ENCODE results near the gene KCNIP1.

KCNIP1 gene

DNA sequence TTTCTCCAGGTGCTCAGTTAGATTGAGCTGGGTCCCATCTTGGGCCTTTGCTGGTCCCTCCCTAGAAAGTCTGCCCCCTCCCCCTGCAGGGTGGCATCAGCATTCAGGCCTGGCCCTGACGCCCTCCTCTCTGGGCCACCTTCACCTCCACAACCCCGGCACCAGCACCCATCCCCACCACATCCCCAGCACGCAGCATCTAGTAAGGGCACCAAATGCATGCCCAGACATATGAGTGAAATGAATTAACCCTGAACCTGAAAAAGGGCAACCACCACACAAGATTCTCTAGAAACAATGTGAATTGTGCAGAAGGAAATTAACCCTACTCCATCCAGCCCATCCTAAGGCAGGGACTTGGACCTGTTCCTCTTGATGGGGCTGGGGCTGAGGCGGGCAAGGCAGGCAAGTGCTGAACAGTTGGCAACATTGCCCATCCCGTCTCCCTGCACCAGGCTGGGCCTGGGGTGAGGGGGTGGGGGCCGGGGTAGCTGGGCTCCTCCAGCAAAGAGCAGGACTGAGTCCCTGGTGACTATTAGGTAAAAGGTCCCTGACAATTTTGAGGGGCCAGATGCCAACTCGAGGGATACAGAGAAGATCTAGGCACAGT lies 125.9 kb downstream of the KCNIP1 start:
- TF ChIP-seq, protein P1, sequence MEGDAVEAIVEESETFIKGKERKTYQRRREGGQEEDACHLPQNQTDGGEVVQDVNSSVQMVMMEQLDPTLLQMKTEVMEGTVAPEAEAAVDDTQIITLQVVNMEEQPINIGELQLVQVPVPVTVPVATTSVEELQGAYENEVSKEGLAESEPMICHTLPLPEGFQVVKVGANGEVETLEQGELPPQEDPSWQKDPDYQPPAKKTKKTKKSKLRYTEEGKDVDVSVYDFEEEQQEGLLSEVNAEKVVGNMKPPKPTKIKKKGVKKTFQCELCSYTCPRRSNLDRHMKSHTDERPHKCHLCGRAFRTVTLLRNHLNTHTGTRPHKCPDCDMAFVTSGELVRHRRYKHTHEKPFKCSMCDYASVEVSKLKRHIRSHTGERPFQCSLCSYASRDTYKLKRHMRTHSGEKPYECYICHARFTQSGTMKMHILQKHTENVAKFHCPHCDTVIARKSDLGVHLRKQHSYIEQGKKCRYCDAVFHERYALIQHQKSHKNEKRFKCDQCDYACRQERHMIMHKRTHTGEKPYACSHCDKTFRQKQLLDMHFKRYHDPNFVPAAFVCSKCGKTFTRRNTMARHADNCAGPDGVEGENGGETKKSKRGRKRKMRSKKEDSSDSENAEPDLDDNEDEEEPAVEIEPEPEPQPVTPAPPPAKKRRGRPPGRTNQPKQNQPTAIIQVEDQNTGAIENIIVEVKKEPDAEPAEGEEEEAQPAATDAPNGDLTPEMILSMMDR (IDR thresholded peaks at IDR 0.05; ENCODE audit: low read depth, low read length): no peak
- DNase-seq (ENCODE audit: extremely low read depth, low read depth): no peak

DNA sequence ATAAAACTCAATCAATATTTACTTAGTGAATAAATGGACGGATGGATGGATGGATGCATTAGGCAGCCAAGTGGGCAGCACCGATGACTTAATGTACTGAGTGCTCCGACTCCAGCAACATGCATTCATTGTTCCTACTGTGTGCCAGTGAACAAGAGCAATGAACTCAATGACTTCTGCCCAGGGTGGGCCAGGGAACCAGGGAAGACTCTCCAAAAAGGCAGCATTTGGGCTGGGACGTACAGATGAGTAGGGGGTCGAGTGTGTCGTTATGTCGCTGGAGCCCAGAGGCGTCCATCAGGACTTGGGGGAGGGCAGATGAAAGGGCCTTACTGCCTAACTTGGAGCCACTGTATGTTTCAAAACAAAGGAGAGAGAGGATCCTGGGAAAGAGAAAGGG lies 126.4 kb downstream of the KCNIP1 start:
- DNase-seq (ENCODE audit: extremely low read depth, low read depth): no peak
- TF ChIP-seq, protein P1 (IDR thresholded peaks at IDR 0.05; ENCODE audit: low read depth, low read length): no peak

DNA sequence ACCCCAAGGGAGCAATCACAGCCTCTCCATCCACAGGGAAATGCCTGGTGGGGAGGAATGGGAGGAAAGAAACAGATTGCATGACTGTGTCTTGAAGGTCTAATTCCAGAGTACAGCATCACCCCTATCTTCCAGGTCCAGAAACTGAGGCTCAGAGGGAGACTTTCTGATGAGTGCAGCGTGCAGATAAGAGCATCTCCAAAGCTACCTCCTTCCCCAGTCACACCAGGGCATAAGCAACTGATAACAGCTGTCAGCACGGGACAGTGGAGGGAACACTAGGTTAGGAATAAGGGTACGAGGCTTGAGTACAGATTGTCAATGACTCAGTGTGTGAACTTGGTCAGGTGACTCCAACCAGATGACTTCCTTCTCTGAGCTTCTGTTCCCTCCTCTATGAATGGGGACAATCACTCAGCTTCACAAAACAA lies 126.9 kb downstream of the KCNIP1 start:
- TF ChIP-seq, protein P1 (IDR thresholded peaks at IDR 0.05; ENCODE audit: low read depth, low read length): no peak

DNA sequence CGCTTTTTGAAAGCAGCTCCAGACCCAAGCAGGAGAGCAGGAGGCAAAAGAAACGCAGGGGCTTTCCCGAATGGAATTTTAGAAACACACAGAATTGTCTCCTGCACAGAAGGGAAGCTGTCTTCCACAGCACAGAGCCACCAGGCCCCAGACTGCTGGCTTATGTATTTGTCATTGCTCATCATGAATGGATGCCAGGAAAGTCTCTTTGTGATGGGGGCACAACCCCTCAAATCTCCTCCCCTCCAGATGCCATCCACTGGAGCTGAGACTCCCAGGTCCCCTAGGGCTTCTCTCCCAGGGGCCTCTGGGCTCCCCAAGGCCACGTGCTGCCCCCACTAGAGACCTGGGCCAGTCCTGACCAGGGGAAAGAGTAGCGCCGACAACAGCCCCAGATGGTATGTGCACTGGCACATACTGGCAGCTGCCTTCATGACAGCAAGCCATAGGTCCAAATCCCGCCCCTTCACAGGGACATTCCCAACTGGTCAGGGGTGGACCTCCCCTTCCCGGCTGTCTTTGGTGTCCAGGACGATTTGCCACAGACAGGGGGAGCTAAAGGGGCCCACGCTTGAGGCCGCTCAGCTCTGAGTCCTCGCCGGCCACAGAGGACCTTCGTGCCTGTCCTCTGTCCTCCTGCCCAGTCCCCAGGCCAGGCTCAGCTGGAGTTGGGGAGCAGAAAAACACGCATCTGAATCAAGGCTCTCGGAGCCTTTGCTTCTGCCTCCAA lies 127.8 kb downstream of the KCNIP1 start:
- DNase-seq (ENCODE audit: extremely low read depth, low read depth): no peak
- TF ChIP-seq, protein P1 (IDR thresholded peaks at IDR 0.05; ENCODE audit: low read depth, low read length): peak; percentile 18

More for the DNA sequence above, 126.9 kb downstream of the KCNIP1 start:
- no peak for DNase-seq (ENCODE audit: extremely low read depth, low read depth)

DNA sequence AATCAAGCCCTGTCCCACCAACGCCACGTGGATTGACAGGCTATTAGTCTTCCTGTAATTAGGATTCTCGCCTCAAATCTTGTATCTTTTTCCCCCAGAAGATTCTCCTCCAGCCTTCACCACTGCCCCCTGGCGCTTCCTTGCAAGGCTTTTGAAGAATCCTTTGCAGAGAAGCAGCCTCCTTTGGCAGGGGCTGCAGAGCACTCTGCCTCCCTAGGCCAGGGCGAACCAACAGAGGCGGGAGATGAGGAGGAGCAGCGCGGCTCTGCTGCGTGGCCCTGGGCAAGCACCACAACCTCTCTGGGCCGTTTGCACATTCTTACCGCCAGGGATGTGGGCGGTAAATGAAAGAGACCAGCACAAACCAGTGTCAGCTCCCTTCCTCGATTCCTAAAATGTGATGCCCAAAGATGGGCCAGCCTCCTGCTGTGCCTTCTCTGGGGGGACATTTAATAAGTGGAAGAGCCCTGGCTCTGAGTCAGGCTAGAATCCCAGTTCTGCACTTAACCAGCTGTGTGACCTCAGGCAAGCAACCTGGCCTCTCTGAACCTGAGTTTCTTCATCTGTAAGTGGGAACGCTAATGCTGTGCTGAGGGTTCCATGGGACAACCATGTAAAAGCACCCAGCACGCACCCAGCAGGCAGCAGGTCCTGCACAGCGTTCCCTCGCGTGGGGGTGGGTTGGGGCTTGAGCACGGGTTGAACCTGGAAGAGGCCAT lies 128.6 kb downstream of the KCNIP1 start:
- no peak for DNase-seq (ENCODE audit: extremely low read depth, low read depth)
- TF ChIP-seq, protein P1 (IDR thresholded peaks at IDR 0.05; ENCODE audit: low read depth, low read length): no peak; the same call in 1 of the 2 replicates

DNA sequence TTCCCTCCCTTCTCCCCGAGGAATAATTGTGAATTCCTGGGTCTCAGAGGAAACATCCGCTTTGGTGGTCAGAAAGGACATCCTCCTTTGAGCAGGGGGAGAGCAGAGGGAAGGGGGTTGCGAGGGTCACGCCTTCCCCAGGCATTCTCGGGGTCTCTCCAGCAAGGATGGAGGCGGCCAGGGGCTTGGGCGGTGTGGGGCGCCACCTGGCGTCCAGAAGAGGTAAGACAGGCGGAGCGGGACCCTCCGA lies 129.1 kb downstream of the KCNIP1 start:
- DNase-seq (ENCODE audit: extremely low read depth, low read depth): no peak
- TF ChIP-seq, protein P1 (IDR thresholded peaks at IDR 0.05; ENCODE audit: low read depth, low read length): peak; percentile 89

All from AG09319 (cell line).